Epithelial cell of esophagus (primary cell): ENCODE data around the gene LAMB2.

Experiments
- DNase-seq: peaks from one replicate; pipeline ENCODE4 v3.0.0; 2010; ENCODE audit warnings: low read depth
- H3K4me3 ChIP-seq: 2 replicates; pipeline ENCODE4 v1.5.1; 2011; ENCODE audit warnings: mild to moderate bottlenecking, low read length, control low read depth
- CTCF ChIP-seq: IDR thresholded peaks from 2 replicates; pipeline ENCODE4 v1.5.1; 2011; ENCODE audit warnings: low read depth, mild to moderate bottlenecking, low read length, control low read depth, inconsistent platforms; ENCODE audit not compliant: insufficient read depth; ENCODE audit errors: missing control alignments

LAMB2 gene

GRCh38 chr3:49132437-49133225, at the start of gene LAMB2:
TSS of gene LAMB2 (minus strand) at chr3:49133050. CDS start at chr3:49132867, 183 bp downstream.
- H3K4me3 ChIP-seq: peak within 1 kb of the TSS; percentile 80
- TF ChIP-seq CTCF: peak; percentile 13
- DNase-seq: peak; percentile 78

GRCh38 chr3:49181351-49181750, 48.5 kb upstream of the LAMB2 start:
- no peak for TF ChIP-seq CTCF
- no peak overlapping the region for H3K4me3 ChIP-seq
- no peak for DNase-seq

GRCh38 chr3:49180116-49180515, 47.3 kb upstream of the LAMB2 start:
- H3K4me3 ChIP-seq: no peak overlapping the region
- no peak for TF ChIP-seq CTCF
- no peak for DNase-seq

- H3K4me3 ChIP-seq: no peak overlapping the region
- no peak for TF ChIP-seq CTCF
- no peak for DNase-seq
These were observed 44.2 kb upstream of the LAMB2 start for GRCh38 chr3:49177073-49177472.

- H3K4me3 ChIP-seq: no peak overlapping the region
- no peak for TF ChIP-seq CTCF
- DNase-seq: no peak
These were observed 42.7 kb upstream of the LAMB2 start for GRCh38 chr3:49175530-49175929.

GRCh38 chr3:49174397-49174985, 41.6 kb upstream of the LAMB2 start:
- DNase-seq: no peak
- H3K4me3 ChIP-seq: no peak overlapping the region
- TF ChIP-seq CTCF: no peak
